DND-41 (cell line): Measurements from ENCODE around the gene CFAP100.

Experiments used
- ATAC-seq: fragments of 200-7000 bp; cut with Tn5 transposase; 3 replicates; pipeline ENCODE4 v1.9.1; 2021; ENCODE audit warnings: low read depth; ENCODE audit not compliant: insufficient read depth
- DNase-seq: peaks from one replicate; pipeline ENCODE4 v3.0.0-alpha.2; 2020
- H2AFZ ChIP-seq: 2 replicates; pipeline ENCODE4 v1.6.0; 2012; ENCODE audit warnings: low read depth, low read length
- H3K27ac ChIP-seq: 2 replicates; pipeline ENCODE4 v1.5.1; 2012; ENCODE audit warnings: low read length, inconsistent platforms
- H3K27me3 ChIP-seq: fragments of 200-600 bp; sonication (generic); 2 replicates; pipeline ENCODE4 v1.6.0; 2012; ENCODE audit warnings: low read length, mild to moderate bottlenecking, inconsistent platforms; ENCODE audit not compliant: insufficient read depth, poor library complexity
- H3K36me3 ChIP-seq: 2 replicates; pipeline ENCODE4 v1.5.1; 2012; ENCODE audit warnings: low read length, inconsistent platforms; ENCODE audit not compliant: insufficient read depth
- H3K4me1 ChIP-seq: 2 replicates; pipeline ENCODE4 v1.5.1; 2012; ENCODE audit warnings: mild to moderate bottlenecking, low read length; ENCODE audit not compliant: insufficient read depth
- H3K4me2 ChIP-seq: 2 replicates; pipeline ENCODE4 v1.6.0; 2012; ENCODE audit warnings: mild to moderate bottlenecking, moderate library complexity, low read length, inconsistent platforms; ENCODE audit not compliant: insufficient read depth
- H3K4me3 ChIP-seq, 2 experiments: fragments of 200-600 bp in 1 of 2; shearing (Covaris generic) in 1 of 2; 2 replicates each; pipeline ENCODE4 v1.5.1; 2012 to 2016; ENCODE audit warnings: inconsistent platforms in 2 of 2, low read length in 2 of 2, mild to moderate bottlenecking in 2 of 2, low read depth in 1 of 2, moderate library complexity in 1 of 2
- H3K79me2 ChIP-seq: 2 replicates; pipeline ENCODE4 v1.6.0; 2012; ENCODE audit warnings: low read length, inconsistent platforms; ENCODE audit not compliant: insufficient read depth
- H3K9ac ChIP-seq: 2 replicates; pipeline ENCODE4 v1.6.0; 2012; ENCODE audit warnings: low read depth, mild to moderate bottlenecking, inconsistent platforms, low read length, moderate library complexity
- H3K9me3 ChIP-seq: 2 replicates; pipeline ENCODE4 v1.5.1; 2012; ENCODE audit warnings: low read length, moderate library complexity, mild to moderate bottlenecking, inconsistent platforms; ENCODE audit not compliant: insufficient read depth, severe bottlenecking
- H4K20me1 ChIP-seq: 2 replicates; pipeline ENCODE4 v1.6.0; 2012; ENCODE audit warnings: low read length; ENCODE audit not compliant: insufficient read depth
- CTCF ChIP-seq: IDR thresholded peaks from 2 replicates; pipeline ENCODE4 v1.5.1; 2012; ENCODE audit warnings: borderline replicate concordance, low read length, moderate library complexity, mild to moderate bottlenecking; ENCODE audit not compliant: poor library complexity, severe bottlenecking; ENCODE audit errors: extremely low read depth
- EZH2 ChIP-seq: IDR thresholded peaks from 3 replicates; pipeline ENCODE4 v1.6.1; 2012; ENCODE audit warnings: borderline replicate concordance, low read depth, mild to moderate bottlenecking, moderate library complexity, low read length, inconsistent platforms; ENCODE audit not compliant: severe bottlenecking

The CFAP100 gene

GRCh38 chr3:126412841-126413692 lies 18.4 kb downstream of the CFAP100 start:
- no peak overlapping the region for H2AFZ ChIP-seq
- H3K4me1 ChIP-seq: no peaks in the 10 kb centered on the region
- no peak overlapping the region for H3K4me2 ChIP-seq
- H3K4me3 ChIP-seq: no peak overlapping the region
- no peaks in the 10 kb centered on the region for H3K9me3 ChIP-seq
- TF ChIP-seq CTCF (no peak), EZH2 (no peak)
- no peaks in the 10 kb centered on the region for H3K79me2 ChIP-seq
- peaks cover 3% of the 10 kb centered on the region for H3K27me3 ChIP-seq
- H3K36me3 ChIP-seq: no peaks in the 10 kb centered on the region
- ATAC-seq (no peak), DNase-seq (no peak)
- H4K20me1 ChIP-seq: peaks cover 6% of the 10 kb centered on the region; the same call in 1 of the 2 replicates
- no peak overlapping the region for H3K27ac ChIP-seq
- no peak overlapping the region for H3K9ac ChIP-seq

DNA sequence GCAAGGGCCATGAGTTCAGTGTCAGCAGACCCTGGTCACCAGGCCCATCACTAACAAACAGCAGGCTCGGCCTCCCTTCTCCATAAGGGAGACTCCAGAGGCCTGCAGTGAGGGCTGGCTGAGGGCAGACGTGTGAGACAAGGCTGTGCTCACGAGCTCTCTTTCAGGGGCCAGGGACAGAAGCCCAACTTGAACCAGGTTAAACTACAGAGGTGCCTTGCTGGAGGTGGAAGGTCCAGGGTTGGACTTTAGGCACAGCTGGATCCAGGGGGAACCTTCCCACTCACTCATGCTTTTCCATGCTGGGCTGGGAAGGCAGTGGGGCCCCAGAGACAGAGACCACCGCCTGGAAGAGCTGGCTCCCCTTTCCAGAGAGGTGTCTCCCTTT lies 19.0 kb downstream of the CFAP100 start:
- peaks cover 6% of the 10 kb centered on the region; the same call in 1 of the 2 replicates for H4K20me1 ChIP-seq
- no peak for DNase-seq
- no peaks in the 10 kb centered on the region for H3K36me3 ChIP-seq
- ATAC-seq: no peak
- no peaks in the 10 kb centered on the region for H3K4me1 ChIP-seq
- no peaks in the 10 kb centered on the region for H3K79me2 ChIP-seq
- H2AFZ ChIP-seq: no peak overlapping the region
- no peak overlapping the region for H3K27ac ChIP-seq
- no peak overlapping the region for H3K4me2 ChIP-seq
- TF ChIP-seq CTCF (no peak), EZH2 (no peak)
- no peaks in the 10 kb centered on the region for H3K9me3 ChIP-seq
- H3K27me3 ChIP-seq: peaks cover 3% of the 10 kb centered on the region
- H3K9ac ChIP-seq: no peak overlapping the region
- no peak overlapping the region for H3K4me3 ChIP-seq

DNA sequence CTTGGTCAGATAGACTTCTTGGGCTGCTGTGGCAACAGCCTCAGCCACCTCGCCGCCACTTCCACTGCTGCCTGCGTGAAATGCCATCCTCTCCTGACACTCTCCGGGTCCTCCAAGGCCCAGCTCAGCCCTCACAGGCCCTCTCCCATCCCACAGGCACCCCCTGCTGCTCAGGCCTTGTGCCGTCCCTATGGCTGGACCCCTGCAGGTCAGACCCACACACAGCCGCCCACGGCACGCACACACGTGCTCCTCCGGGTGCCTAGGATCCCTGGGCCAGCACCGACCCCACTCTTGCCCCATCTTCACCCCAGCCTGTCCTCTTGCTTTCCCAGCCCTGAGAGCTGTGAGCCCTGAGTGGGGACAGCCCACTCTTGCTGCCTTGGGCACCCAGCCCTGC lies 19.7 kb downstream of the CFAP100 start:
- Histone ChIP-seq H3K9ac (no peak overlapping the region), H3K4me1 (no peaks in the 10 kb centered on the region)
- TF ChIP-seq EZH2: no peak
- no peak for TF ChIP-seq CTCF

More for the DNA sequence above, 19.7 kb downstream of the CFAP100 start:
- ATAC-seq: no peak
- Histone ChIP-seq H4K20me1 (peaks cover 6% of the 10 kb centered on the region; the same call in 1 of the 2 replicates), H3K36me3 (no peaks in the 10 kb centered on the region), H3K4me2 (no peak overlapping the region), H3K27ac (no peak overlapping the region), H3K79me2 (no peaks in the 10 kb centered on the region), H2AFZ (no peak overlapping the region), H3K27me3 (peaks cover 3% of the 10 kb centered on the region), H3K9me3 (no peaks in the 10 kb centered on the region), H3K4me3 (no peak overlapping the region)
- DNase-seq: no peak
